AG09319 (cell line): ENCODE measurements around the gene CIB2.

ENCODE experiments used
- DNase-seq: peaks from one replicate; pipeline ENCODE4 v3.0.0-alpha.2; 2010; ENCODE audit warnings: low read depth; ENCODE audit errors: extremely low read depth
- TF ChIP-seq, protein P1 (sequence below): IDR thresholded peaks from 2 replicates; pipeline ENCODE4 v1.5.1; 2011; ENCODE audit warnings: low read depth, mild to moderate bottlenecking, inconsistent platforms, low read length, moderate library complexity

CIB2 gene

DNA sequence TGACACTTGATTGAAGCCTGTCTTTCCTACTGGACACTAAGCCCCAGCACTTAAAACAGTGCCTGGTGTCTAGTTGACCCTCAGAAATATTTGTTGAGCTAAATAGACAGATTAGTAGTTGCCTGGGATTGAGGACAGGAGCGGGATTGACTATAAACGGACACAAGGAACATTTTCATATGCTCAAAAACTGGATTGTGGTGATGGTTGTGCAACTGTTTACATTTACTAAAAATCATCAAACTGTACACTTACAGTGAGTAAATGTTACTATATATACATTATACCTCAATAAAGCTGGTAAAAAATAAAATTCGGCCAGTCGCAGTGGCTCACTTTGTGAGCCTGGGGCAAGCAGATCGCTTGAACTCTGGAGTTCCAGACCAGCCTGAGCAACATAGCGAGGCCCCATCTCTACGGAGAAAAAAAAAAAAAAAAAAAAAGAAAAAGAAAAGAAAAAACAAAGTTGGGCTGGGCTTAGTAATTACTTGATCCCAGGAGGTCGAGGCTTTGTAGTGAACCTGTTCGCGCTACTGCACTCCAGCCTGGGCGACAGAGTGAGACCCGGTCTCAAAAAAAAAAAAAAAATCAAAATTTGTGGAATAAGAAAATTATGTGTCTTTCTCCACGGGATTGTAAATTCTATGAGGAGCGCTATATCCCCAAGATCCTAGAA lies 17.3 kb upstream of the CIB2 start:
- DNase-seq: no peak
- TF ChIP-seq, protein P1, sequence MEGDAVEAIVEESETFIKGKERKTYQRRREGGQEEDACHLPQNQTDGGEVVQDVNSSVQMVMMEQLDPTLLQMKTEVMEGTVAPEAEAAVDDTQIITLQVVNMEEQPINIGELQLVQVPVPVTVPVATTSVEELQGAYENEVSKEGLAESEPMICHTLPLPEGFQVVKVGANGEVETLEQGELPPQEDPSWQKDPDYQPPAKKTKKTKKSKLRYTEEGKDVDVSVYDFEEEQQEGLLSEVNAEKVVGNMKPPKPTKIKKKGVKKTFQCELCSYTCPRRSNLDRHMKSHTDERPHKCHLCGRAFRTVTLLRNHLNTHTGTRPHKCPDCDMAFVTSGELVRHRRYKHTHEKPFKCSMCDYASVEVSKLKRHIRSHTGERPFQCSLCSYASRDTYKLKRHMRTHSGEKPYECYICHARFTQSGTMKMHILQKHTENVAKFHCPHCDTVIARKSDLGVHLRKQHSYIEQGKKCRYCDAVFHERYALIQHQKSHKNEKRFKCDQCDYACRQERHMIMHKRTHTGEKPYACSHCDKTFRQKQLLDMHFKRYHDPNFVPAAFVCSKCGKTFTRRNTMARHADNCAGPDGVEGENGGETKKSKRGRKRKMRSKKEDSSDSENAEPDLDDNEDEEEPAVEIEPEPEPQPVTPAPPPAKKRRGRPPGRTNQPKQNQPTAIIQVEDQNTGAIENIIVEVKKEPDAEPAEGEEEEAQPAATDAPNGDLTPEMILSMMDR: no peak

- TF ChIP-seq, protein P1: no peak
These were observed 16.3 kb upstream of the CIB2 start for GRCh38 chr15:78147566-78147965.

GRCh38 chr15:78146425-78147154 lies 15.3 kb upstream of the CIB2 start:
- DNase-seq: no peak
- TF ChIP-seq, protein P1: no peak

More at GRCh38 chr15:78147566-78147965, 16.3 kb upstream of the CIB2 start:
- DNase-seq: no peak

DNA sequence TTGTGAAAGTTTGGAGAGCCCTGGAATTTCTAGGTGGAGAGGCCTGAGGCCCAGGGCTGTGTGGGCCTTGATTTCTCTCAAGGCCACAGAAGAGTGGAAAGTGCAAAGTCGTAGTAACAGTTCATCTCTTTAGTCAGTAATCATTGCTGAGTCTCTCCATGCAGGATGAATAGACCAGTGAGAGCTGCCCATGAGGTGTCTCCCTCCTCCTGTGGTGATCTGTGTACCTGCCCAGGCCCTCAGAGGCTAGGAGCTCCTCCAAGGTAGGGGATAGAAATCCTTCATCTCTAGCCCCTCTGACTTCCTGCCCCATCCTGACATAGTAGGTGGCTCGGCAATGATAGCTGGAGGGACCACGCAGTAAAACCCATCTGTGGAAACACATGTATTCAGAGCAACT lies 11.1 kb upstream of the CIB2 start:
- TF ChIP-seq, protein P1: no peak
- DNase-seq: no peak

DNA sequence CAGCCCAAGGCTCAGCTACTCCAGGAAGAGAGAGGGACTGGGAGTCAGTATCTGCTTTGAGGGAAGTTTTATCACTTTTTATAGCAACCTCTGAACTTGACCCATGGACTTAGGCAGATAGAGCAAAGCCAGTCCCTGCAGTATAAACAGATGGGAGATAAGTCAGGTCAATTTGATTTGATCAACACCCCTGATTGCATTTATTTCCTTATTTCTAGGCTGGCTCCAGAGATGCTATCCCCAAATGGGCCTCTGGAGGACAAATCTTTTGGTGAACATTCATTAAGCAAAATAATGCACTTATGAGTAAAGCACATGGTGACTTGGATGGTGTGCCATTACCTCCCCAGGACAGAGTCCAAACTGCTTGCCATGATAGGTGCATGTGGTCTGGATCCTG lies 9.0 kb upstream of the CIB2 start:
- TF ChIP-seq, protein P1: no peak
- no peak for DNase-seq

DNA sequence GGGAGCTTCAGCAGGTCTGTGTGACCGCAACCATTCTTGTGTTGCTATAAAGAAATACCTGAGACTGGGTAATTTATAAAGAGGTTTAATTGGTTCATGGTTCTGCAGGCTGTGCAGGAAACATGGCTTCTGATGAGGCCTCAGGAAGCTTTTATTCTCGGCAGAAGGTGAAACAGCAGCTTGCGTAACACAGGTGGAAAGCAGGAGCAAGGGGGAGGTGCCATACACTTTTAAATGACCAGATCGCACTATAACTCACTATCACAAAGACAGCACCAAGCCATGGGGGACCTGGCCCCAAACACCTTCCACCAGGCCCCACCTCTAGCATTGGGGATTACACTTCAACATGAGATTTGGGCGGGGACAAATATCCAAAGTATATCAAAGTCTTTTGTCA lies 8.3 kb upstream of the CIB2 start:
- TF ChIP-seq, protein P1: no peak
- no peak for DNase-seq

DNA sequence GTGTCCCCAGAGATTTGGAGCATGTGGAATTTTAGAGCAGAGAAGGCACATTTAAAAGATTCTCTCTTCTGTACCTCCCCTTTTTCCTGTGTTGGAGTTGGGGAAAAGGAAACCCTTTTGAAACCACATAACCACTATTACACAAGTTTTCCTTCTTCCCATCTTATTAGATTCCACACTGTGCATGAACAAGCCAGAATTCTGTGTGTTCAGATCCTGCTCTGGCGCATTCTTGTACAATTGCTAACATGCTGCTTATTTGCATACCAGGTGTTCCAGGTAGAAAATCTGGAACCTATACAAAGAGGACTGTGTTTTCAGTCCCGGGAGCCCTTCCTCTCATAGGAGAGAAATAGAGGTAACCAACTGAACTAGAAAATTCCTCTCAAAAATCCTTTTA lies 2.6 kb upstream of the CIB2 start:
- no peak for DNase-seq
- TF ChIP-seq, protein P1: no peak
